Islet precursor cell (in vitro differentiated cells): Measurements from ENCODE around the gene DIS3L2.
"Not testable (repeated sequence)": the region's sequence is repeated elsewhere in the genome, so short reads cannot be mapped to it uniquely, and the experiment has no call there.

Experiments
- DNase-seq: peaks from one replicate; pipeline ENCODE4 v3.0.0-alpha.2; 2018

Gene DIS3L2

GRCh38 chr2:232307854-232308253 lies 346.3 kb downstream of the DIS3L2 start:
- DNase-seq = no peak

GRCh38 chr2:232308986-232309385 lies 347.5 kb downstream of the DIS3L2 start:
- DNase-seq = no peak

- no peak for DNase-seq
These were observed 348.1 kb downstream of the DIS3L2 start for GRCh38 chr2:232309592-232309991.

- peak; percentile 29 for DNase-seq
These were observed 348.6 kb downstream of the DIS3L2 start for GRCh38 chr2:232310121-232310520.

GRCh38 chr2:232310696-232311095 lies 349.2 kb downstream of the DIS3L2 start:
- DNase-seq = peak; percentile 32

- DNase-seq = not testable (repeated sequence)
These were observed 352.1 kb downstream of the DIS3L2 start for GRCh38 chr2:232313645-232314044.

DNA sequence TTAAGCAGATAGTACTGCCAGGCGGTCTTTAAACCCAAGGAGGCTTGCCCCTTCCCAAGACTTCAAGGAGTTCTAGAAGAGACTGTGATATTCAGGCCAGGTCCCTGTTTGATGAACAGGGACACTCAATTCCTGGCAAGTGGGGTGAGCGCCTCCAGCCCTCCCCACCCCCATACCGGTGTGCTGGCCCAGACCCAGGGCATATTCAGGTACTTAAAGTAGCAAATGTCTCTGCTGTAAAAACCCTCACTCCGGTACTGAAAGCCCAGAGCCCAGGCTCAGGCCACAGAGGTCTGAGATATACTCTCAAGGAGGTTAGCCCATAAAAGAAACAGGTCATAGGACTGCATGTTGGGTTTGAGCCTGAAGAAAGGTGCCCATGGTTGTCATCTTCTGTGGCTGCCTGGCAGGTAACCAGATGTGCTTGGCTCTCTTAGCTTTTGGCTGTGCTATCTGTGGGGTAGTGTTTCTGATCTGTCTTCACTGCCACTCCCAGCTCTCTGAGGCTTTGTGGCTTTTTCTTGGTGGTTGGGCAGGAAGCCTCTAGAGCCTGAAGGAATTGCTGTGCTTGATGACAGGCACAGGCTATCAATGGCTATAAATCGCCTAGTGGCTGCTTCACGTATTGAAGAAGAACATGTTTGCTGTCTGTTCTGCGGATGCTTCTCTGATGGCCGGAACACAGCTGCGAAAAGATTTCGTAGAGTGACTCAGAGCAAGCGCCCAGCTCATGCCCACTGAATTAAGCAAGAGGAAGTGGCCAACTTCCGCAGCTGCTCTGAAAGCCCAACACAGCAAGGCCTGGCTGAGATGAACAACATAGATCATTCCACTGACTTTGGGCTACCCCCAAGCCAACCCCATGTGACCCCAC lies 353.8 kb downstream of the DIS3L2 start:
- peak; percentile 65 for DNase-seq

DNA sequence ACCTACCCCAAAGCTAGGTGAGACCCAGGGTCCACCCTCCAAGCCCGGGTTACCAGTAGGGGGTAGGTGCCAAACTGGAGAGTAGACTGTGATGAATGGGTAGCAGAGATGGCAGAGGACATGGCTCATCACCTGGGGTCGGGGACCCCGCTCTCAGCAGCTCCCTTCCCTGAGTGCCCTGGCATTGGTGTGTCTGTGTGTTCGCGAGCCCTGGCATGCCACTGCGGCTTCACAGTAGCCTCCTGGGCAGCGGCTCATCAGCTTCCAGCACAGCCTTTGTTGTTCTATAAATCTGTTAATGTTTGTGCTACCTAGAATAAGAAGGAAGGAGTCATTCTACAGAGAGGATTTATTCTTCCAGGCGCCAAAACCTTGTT lies 354.4 kb downstream of the DIS3L2 start:
- DNase-seq = no peak

DNA sequence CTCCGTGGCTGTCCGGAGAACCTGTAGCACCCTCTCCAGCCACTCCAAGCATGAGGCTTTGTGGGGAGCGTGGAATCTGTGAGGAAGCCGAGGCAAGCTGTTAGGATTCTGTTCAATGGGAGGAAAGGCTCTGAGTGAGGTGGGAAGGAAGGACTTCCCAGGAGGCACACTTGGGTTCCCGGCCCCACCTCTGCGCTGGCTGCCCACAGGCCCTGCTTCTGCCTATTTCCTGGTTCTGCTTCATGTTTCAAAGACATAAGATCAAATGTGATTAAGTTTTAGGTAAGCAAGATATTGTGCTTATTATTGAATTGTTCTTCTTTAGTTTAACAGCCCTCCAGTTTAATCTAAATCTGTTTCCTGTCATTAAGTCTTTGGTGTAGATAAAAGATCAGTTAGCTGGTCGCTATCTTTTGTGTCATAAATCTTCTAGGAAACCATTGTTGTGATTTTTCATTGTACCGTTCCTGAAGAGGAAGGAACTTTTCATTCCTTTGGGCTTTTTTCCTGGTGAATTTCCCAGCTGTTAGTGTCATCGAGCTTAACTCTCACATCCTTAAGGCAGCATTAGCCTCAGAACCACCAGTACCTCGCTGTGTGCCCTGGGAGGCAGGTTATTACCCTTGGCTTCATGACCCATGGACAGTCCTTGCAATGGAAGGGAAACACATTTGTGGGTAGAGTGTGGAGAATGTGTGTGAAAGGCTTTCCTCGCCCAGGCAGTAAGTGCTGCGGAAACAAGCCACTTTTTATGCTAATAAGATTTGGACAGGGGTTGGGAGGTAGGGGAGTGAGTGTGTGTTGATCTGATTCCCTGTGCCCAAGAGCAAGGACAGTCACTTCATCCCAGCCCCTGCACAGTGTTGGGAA lies 355.2 kb downstream of the DIS3L2 start:
- DNase-seq = peak; percentile 45

DNA sequence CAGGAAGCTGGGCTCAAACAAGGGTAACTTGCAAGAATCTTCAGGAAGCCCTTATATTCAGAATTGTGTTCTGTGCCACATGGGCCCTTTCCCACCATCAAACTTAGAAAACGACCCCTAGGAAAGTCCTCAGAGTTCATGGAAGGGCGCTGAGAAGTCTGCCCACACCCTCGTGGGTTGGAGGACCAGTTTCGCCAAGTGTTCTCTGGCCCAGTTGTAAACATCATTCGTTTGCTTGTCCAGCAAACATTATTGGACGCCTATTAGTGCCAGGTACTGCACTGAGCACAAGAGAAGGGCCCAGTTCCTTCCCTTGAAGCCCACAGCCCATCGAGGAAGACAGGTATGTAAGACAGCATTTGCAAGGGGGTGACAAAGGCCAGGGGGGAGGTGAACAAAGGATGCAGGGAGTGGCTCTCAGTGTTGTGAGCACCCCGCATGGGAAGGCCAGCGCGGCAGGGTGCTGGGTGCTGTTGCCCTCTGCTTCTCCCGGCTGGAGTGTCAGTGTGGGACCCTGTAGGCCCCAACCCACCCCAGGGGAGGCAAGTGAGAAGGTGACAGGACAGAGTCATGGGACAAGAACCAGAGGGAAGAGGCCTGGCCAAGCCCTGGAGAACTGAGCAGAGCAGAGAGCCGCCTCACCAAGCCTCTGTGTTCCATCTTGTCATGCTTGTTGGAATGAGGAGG lies 356.8 kb downstream of the DIS3L2 start:
- peak; percentile 32 for DNase-seq

GRCh38 chr2:232319067-232319802 lies 357.7 kb downstream of the DIS3L2 start:
- DNase-seq = peak; percentile 37

DNA sequence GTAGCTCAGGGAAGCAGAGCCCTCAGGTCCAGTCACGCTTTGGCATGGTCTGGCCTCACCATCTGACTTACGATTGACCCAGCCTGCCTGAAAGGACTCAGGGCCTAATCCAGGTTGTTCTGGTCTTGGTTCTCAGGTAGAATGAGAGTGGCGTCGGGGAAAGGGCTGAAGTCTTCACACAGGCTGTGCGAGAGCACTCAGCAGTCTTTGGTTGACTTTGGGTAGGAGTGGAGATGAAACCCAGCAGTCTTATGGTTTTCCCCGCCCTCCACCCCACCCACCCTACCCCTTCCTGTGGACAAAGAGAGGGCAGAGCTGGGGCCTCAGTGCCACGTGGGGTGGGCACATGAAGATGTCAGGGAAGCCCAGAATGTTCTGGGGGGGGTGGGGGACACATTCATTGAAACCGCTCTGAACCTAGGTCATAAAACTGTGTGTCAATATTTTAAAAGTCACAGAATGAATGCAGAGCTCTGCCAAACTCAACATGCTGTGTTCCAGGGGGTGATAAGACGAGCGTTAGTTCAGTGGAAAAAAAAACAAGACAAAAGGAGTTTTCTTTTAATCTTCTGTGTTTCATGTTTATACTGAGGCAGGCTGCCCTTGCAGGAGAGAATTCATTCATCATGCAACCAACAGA lies 358.4 kb downstream of the DIS3L2 start:
- no peak for DNase-seq

DNA sequence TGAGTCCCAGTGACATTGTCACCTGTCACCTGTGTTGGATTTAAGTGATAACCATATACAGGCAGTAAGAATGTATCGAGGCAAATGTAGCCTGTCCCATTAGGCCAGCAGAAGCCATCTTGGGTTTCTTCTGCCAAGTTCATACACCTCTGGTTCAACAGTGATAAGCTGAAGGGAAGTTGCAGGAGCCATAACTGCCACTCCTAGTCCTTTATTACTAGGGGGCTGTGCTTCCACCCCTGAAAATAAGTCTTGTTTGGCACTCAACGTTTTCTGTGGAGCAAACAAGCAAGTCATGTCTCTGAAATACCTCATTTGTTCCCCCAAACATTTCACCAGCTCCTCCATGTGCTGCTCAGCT lies 358.9 kb downstream of the DIS3L2 start:
- DNase-seq = peak; percentile 26

DNA sequence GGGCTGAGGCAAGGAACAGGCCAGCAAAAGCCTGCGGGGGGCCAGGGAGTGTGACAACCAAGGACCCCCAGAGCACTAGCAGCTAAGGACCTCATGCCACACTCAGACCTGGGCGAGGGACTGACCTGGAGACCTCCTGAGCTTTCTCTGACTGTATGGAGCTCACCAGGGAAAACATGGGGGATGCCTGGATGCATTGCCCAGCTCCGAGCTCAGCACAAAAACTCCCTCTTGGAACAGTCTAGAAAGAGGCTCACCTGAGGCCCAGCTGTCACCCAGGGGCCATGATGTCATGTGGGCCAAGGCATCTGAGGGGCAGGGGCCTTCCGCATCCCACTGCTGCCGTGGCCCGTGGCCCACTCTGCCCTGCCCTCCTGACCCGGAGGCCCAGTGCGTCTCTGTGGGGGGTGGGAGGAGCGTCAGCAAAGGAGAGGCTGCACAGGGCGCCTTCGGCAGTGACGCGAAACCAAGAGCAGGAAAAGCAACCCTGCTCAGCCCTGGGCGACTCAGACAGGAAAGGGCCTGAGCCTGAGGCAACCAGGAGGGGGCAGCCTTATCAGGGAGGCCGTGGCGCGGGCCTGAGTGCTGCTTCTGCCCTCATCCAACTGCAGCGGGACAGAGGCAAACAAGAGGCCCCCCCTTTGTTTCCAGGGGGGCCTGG lies 359.8 kb downstream of the DIS3L2 start:
- peak; percentile 81 for DNase-seq

- DNase-seq = no peak
These were observed 360.5 kb downstream of the DIS3L2 start for GRCh38 chr2:232321817-232322559.

GRCh38 chr2:232322560-232323327 lies 361.2 kb downstream of the DIS3L2 start:
- peak; percentile 47 for DNase-seq

GRCh38 chr2:232323328-232323650 lies 361.8 kb downstream of the DIS3L2 start:
- DNase-seq = peak; percentile 51

- peak; percentile 29 for DNase-seq
These were observed 362.5 kb downstream of the DIS3L2 start for GRCh38 chr2:232323967-232324366.

GRCh38 chr2:232324778-232325177 lies 363.3 kb downstream of the DIS3L2 start:
- peak; percentile 52 for DNase-seq
